Measurements from ENCODE around the gene CSTPP1. TPM values are rescaled to one million over a fixed set of nuclear protein-coding genes. Genes with fewer than 3 reads are reported as not detected.

The CSTPP1 gene
- total and polyA plus RNA-seq, 2 of the 8 experiments (the other 6 are each of a cell fraction or from before 2014, with no cell fraction given) = 24.2 to 28.7 TPM

DNA sequence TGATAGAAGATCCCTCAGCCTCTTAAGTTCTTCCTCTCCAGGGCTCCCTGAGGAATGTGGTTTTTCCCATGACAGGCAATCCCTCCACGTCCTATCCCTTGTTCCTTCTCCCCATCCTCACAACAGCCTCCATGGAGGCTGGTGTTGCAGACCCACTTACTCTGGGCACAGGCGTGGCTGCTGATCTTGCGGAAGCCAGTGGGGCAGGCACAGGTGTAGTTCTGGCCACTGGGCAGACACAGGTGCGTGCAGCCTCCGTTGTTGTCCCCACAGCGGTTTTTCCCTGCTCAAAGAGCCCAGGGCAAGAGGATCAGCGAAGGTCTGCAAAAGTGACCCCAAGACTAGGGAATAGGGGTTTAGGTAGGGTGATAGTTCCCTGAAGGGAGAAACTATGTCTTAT is 47.3 kb upstream of the CSTPP1 start (continued):
- no peak for TF ChIP-seq SRF (IDR thresholded peaks at IDR 0.05; ENCODE audit: low read depth, low read length)
